K562 (cell line): ENCODE data around the gene MRPL10. TPM values are rescaled to one million over a fixed set of nuclear protein-coding genes. Genes with fewer than 3 reads are reported as not detected.

Experiments
- CLOCK ChIP-seq: fragments of 250-450 bp; sonication (Bioruptor Pico); IDR thresholded peaks from 2 replicates; pipeline ENCODE4 v1.4.0; 2020; ENCODE audit warnings: mild to moderate bottlenecking, moderate library complexity, borderline replicate concordance
- HLTF ChIP-seq: fragments of 450-650 bp; IDR thresholded peaks from 2 replicates; pipeline ENCODE4 v1.6.1; 2016
- HNRNPL ChIP-seq: fragments of 200-400 bp; formaldehyde crosslinking; IDR thresholded peaks from 2 replicates; pipeline ENCODE4 v1.6.1; 2017; ENCODE audit warnings: low read depth, mild to moderate bottlenecking, low read length
- NCOA2 ChIP-seq, 2 experiments: fragments of 450-650 bp; IDR thresholded peaks; 2 replicates each; pipeline ENCODE4 v1.6.1; 2018; ENCODE audit warnings: mild to moderate bottlenecking in 2 of 2, moderate library complexity in 1 of 2; ENCODE audit not compliant: partially characterized antibody in 2 of 2
- RBM22 ChIP-seq: fragments of 200-400 bp; formaldehyde crosslinking; IDR thresholded peaks from 2 replicates; pipeline ENCODE4 v1.6.1; 2018; ENCODE audit warnings: low read length, low read depth; ENCODE audit not compliant: poor library complexity, severe bottlenecking
- RFX1 ChIP-seq: fragments of 450-650 bp; IDR thresholded peaks from 2 replicates; pipeline ENCODE4 v1.6.1; 2016; ENCODE audit warnings: mild to moderate bottlenecking, moderate library complexity
- WHSC1 ChIP-seq: IDR thresholded peaks from one replicate; pipeline ENCODE4 v1.6.1; 2012; ENCODE audit warnings: low read length, control low read depth, inconsistent platforms
- ZBTB1 ChIP-seq: sonication (generic); formaldehyde crosslinking; IDR thresholded peaks from 2 replicates; pipeline ENCODE4 v1.8.1; 2023; ENCODE audit warnings: missing genetic modification reagents, low read depth, mild to moderate bottlenecking, borderline replicate concordance
- ZBTB17 ChIP-seq: fragments of 450-650 bp; formaldehyde crosslinking; IDR thresholded peaks from 2 replicates; pipeline ENCODE4 v1.4.0; 2020; ENCODE audit warnings: mild to moderate bottlenecking
- ZNF311 ChIP-seq: fragments of 250-450 bp; sonication (Bioruptor Pico); IDR thresholded peaks from 2 replicates; pipeline ENCODE4 v1.4.0; 2020; ENCODE audit warnings: mild to moderate bottlenecking, moderate library complexity
- ZNF316 ChIP-seq: fragments of 450-650 bp; IDR thresholded peaks from 2 replicates; pipeline ENCODE4 v1.6.1; 2016
- ZNF384 ChIP-seq: IDR thresholded peaks from 2 replicates; pipeline ENCODE4 v1.6.1; 2012; ENCODE audit warnings: low read depth, low read length, improper control_type of control experiment
- ZNF717 ChIP-seq: fragments of 250-450 bp; sonication (Bioruptor Pico); IDR thresholded peaks from 2 replicates; pipeline ENCODE4 v1.5.0; 2021
- polyA plus RNA-seq, 8 experiments: library from polyadenylated mRNA; depleted of rRNA in 4 of 8; stranded (reverse) in 5 of 8; unstranded in 3 of 8; fragments of >200 nt; fragmentation: Nextera tagmentation in 2 of 8; fragmentation: Illumina TruSeq in 1 of 8; extraction: Ambion mirVana in 2 of 8; extraction: Trizol in 1 of 8; gene quantifications; 2 replicates each; pipeline versions ENCODE4 v1.2.1 to v1.2.3, GENCODE V29; 2011 to 2014; ENCODE audit warnings: inconsistent platforms in 1 of 8, missing spikeins in 1 of 8
- total RNA-seq, 7 experiments: library from RNA; depleted of rRNA in 6 of 7; stranded (reverse); fragments of >200 nt in 6 of 7; fragmentation: Illumina TruSeq in 2 of 7; extraction: Trizol in 2 of 7; gene quantifications; 2 replicates each; pipeline versions ENCODE4 v1.2.1 to v1.2.3, GENCODE V29; 2011 to 2021; ENCODE audit warnings: low replicate concordance in 1 of 7
- TF ChIP-seq, protein P1 (sequence below): fragments of 250-450 bp; sonication (Bioruptor Pico); IDR thresholded peaks from 2 replicates; pipeline ENCODE4 v1.8.0; 2021; ENCODE audit warnings: mild to moderate bottlenecking, moderate library complexity
- TF ChIP-seq, protein P2 (sequence below): fragments of 450-650 bp; IDR thresholded peaks from 2 replicates; pipeline ENCODE4 v1.6.1; 2016; ENCODE audit warnings: mild to moderate bottlenecking
- TF ChIP-seq, protein P3 (sequence below): fragments of 450-650 bp; IDR thresholded peaks from 2 replicates; pipeline ENCODE4 v1.6.1; 2017; ENCODE audit warnings: antibody characterized with exemption, mild to moderate bottlenecking

The MRPL10 gene
- total and polyA plus RNA-seq, 9 of the 15 experiments (the other 6 are each of a cell fraction or from before 2014, with no cell fraction given), result 27.8 to 105 (median 67.3) TPM

DNA sequence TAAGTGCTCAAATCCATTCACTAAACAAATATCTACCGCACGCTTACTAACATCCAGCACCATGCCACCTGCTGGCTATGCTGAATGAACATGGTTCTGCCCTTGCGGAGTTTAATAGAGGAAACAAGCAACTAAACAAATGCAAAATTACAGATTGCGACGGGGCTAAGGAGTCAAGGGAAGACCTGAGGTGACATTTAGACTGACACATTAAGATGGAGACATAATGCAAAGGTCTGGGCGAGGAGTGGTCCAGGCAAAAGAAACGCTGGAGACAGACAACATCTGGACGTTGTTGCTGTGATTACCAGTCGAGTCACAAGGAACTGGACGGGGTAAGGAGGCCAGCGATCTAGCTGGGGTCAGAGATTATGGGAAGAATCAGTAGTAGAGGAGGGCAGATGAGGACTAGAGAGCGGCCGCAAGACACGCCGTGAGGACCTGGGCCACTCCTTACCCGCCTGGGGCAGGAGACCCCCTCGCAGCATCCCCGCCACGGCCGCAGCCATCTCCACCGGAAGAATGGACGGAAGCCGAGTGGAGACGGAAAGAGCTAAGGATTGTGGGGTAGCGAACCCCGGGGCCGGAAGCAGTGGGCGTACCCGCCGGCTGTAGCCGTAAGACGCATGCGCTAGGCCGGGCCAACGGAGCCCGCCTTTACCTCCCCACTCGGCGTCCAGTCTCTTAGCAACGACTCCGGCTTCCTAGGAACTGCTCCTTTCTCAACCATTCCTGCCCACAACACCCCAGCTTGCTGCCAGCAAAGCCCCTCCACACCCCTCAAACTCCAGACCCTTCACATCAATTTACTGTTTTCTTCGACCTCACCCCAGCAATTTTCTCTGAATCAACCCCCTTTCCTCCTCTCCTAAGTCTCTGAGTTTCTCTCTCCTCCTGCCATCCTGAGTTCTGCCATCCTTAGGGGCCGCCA lies at the start of gene MRPL10, which contains the start of gene LRRC46 (continued):
- TF ChIP-seq ZNF384 (no peak), ZNF311 (CRISPR knock-in tag) (no peak), ZNF316 (peak; percentile 23; the same call in 1 of the 2 replicates), RBM22 (no peak), WHSC1 (no peak), HNRNPL (no peak), ZBTB17 (CRISPR knock-in tag) (0 out of 2 replicates have a peak, but pooled peaks have one; percentile 28), CLOCK (CRISPR knock-in tag) (no peak), NCOA2 (IDR thresholded peaks at IDR 0.05; ENCODE audit: partially characterized antibody in 2 of 2) (no peak), RFX1 (peak; percentile 97), HLTF (no peak), ZNF717 (CRISPR knock-in tag) (no peak), ZBTB1 (CRISPR knock-in tag) (no peak)
- TF ChIP-seq, protein P1, sequence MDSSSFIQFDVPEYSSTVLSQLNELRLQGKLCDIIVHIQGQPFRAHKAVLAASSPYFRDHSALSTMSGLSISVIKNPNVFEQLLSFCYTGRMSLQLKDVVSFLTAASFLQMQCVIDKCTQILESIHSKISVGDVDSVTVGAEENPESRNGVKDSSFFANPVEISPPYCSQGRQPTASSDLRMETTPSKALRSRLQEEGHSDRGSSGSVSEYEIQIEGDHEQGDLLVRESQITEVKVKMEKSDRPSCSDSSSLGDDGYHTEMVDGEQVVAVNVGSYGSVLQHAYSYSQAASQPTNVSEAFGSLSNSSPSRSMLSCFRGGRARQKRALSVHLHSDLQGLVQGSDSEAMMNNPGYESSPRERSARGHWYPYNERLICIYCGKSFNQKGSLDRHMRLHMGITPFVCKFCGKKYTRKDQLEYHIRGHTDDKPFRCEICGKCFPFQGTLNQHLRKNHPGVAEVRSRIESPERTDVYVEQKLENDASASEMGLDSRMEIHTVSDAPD, result no peak
- TF ChIP-seq, protein P2, sequence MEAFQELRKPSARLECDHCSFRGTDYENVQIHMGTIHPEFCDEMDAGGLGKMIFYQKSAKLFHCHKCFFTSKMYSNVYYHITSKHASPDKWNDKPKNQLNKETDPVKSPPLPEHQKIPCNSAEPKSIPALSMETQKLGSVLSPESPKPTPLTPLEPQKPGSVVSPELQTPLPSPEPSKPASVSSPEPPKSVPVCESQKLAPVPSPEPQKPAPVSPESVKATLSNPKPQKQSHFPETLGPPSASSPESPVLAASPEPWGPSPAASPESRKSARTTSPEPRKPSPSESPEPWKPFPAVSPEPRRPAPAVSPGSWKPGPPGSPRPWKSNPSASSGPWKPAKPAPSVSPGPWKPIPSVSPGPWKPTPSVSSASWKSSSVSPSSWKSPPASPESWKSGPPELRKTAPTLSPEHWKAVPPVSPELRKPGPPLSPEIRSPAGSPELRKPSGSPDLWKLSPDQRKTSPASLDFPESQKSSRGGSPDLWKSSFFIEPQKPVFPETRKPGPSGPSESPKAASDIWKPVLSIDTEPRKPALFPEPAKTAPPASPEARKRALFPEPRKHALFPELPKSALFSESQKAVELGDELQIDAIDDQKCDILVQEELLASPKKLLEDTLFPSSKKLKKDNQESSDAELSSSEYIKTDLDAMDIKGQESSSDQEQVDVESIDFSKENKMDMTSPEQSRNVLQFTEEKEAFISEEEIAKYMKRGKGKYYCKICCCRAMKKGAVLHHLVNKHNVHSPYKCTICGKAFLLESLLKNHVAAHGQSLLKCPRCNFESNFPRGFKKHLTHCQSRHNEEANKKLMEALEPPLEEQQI, result no peak
- TF ChIP-seq, protein P3, sequence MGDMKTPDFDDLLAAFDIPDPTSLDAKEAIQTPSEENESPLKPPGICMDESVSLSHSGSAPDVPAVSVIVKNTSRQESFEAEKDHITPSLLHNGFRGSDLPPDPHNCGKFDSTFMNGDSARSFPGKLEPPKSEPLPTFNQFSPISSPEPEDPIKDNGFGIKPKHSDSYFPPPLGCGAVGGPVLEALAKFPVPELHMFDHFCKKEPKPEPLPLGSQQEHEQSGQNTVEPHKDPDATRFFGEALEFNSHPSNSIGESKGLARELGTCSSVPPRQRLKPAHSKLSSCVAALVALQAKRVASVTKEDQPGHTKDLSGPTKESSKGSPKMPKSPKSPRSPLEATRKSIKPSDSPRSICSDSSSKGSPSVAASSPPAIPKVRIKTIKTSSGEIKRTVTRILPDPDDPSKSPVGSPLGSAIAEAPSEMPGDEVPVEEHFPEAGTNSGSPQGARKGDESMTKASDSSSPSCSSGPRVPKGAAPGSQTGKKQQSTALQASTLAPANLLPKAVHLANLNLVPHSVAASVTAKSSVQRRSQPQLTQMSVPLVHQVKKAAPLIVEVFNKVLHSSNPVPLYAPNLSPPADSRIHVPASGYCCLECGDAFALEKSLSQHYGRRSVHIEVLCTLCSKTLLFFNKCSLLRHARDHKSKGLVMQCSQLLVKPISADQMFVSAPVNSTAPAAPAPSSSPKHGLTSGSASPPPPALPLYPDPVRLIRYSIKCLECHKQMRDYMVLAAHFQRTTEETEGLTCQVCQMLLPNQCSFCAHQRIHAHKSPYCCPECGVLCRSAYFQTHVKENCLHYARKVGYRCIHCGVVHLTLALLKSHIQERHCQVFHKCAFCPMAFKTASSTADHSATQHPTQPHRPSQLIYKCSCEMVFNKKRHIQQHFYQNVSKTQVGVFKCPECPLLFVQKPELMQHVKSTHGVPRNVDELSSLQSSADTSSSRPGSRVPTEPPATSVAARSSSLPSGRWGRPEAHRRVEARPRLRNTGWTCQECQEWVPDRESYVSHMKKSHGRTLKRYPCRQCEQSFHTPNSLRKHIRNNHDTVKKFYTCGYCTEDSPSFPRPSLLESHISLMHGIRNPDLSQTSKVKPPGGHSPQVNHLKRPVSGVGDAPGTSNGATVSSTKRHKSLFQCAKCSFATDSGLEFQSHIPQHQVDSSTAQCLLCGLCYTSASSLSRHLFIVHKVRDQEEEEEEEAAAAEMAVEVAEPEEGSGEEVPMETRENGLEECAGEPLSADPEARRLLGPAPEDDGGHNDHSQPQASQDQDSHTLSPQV, result 0 out of 2 replicates have a peak, but pooled peaks have one; percentile 10
